Thyroid gland (tissue), 4 donors: ENCODE data around the gene SERPINA4.

ENCODE experiments used
- CTCF ChIP-seq, 6 experiments: fragments of 200-600 bp in 3 of 6; fragments of 450-650 bp in 3 of 6; sonication (generic) in 3 of 6; IDR thresholded peaks; one replicate each; pipeline ENCODE4 v1.5.1; 2016 to 2019; ENCODE audit warnings: antibody characterized with exemption in 6 of 6, mild to moderate bottlenecking in 2 of 6, inconsistent platforms in 1 of 6, moderate library complexity in 1 of 6
- POLR2A ChIP-seq, 2 donors: fragments of 450-650 bp; IDR thresholded peaks; one replicate each; pipeline ENCODE4 v1.6.1; 2017; ENCODE audit warnings: antibody characterized with exemption in 2 of 2, mild to moderate bottlenecking in 2 of 2, moderate library complexity in 1 of 2

GRCh38 chr14:94515856-94516255, 45.4 kb upstream of the SERPINA4 start:
- TF ChIP-seq POLR2A (IDR thresholded peaks at IDR 0.05): no peak
- TF ChIP-seq CTCF (IDR thresholded peaks at IDR 0.05): no peak
